GM10248 (cell line): ENCODE measurements around the gene TRIM29.
A peak's percentile ranks its signal among the peaks of the same experiment; 100 is the strongest.
"Not testable (repeated sequence)": the region's sequence is repeated elsewhere in the genome, so short reads cannot be mapped to it uniquely, and the experiment has no call there.

Experiments used
- CTCF ChIA-PET: fragments of 300-600 bp; sonication (Branson Sonifier 250); formaldehyde crosslinking; extraction: SDS; loops from one replicate; lab custom pipeline; 2021; ENCODE audit warnings: antibody characterized with exemption; lab: Yijun Ruan, JAX
- POLR2A ChIA-PET: fragments of 350-650 bp; sonication (Branson Sonifier 250); formaldehyde crosslinking; extraction: SDS; loops from one replicate; lab custom pipeline; 2020; ENCODE audit warnings: antibody characterized with exemption; lab: Yijun Ruan, JAX
- DNase-seq: peaks from one replicate; pipeline ENCODE4 v3.0.0; 2012; ENCODE audit errors: extremely low spot score
- TF ChIP-seq, protein P1 (sequence below): IDR thresholded peaks from 2 replicates; pipeline ENCODE4 v1.5.1; 2012; ENCODE audit warnings: mild to moderate bottlenecking, low read depth; ENCODE audit errors: extremely low read depth, missing control alignments, control extremely low read depth

Gene TRIM29

GRCh38 chr11:120147094-120147949 lies 9.4 kb upstream of the TRIM29 start:
- CTCF ChIA-PET: interaction anchor here (0.8 to 1.1 kb wide), 2 partner anchors 21 to 25 kb away, joined by 3 read pairs; no protein-coding TSS in a partner anchor
- no peak for DNase-seq
- POLR2A ChIA-PET: no interaction called here

DNA sequence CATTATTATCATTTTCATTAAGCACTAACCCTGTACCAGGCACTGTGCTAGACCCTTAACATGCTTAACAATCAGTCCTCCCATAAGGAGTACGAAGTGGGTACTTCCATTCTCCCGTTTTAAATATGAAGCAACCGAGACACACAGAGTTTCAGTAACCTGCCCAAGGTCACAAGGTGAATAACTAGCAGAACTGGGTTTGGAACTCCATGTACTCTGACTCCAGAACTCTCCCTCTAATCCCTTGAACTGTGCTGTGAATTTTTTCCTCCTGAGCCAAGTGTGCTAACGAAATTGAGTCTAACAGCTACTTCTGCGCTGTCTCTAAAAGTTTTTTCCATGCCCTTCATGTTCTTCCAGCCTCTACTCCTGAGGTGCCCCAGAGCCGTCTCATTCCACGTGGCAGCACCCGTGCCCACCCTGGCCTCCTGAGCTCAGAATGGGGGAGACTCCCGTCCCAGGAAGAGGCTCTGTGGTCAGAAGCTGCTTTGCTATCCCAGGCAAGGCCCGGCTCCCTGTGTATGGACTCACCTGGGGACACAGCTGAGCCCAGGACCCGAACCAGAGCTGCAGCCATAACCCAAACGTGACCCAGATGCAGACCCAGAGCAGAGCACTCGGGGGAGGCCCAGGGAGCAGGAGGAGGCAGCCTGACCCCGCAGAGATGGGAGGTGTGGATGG lies 8.6 kb upstream of the TRIM29 start:
- POLR2A ChIA-PET: no interaction called here
- TF ChIP-seq, protein P1, sequence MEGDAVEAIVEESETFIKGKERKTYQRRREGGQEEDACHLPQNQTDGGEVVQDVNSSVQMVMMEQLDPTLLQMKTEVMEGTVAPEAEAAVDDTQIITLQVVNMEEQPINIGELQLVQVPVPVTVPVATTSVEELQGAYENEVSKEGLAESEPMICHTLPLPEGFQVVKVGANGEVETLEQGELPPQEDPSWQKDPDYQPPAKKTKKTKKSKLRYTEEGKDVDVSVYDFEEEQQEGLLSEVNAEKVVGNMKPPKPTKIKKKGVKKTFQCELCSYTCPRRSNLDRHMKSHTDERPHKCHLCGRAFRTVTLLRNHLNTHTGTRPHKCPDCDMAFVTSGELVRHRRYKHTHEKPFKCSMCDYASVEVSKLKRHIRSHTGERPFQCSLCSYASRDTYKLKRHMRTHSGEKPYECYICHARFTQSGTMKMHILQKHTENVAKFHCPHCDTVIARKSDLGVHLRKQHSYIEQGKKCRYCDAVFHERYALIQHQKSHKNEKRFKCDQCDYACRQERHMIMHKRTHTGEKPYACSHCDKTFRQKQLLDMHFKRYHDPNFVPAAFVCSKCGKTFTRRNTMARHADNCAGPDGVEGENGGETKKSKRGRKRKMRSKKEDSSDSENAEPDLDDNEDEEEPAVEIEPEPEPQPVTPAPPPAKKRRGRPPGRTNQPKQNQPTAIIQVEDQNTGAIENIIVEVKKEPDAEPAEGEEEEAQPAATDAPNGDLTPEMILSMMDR: no peak

More at GRCh38 chr11:120147094-120147949, 9.4 kb upstream of the TRIM29 start:
- TF ChIP-seq, protein P1: no peak

DNA sequence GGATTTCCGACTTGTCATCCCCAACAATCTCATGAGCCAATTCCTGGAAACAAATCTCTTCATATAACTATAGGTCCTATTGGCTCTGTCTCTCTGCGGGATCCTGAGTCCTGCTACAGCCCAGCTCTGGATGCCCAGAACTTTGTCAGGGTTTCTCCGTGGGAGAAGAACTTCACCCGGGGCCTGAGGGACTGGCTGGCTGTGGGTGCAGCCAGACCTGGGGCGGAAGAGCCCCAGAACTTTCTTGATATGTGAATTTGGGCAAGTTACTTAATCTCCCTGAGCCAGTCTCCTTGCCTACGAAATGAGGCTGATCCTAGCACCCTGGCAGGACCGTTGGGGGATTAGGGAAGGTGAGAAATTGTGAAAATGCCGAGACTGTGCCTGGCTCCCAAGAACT lies 6.6 kb upstream of the TRIM29 start:
- no peak for DNase-seq
- ChIA-PET POLR2A (no interaction called here), CTCF (interaction anchor here (1.0 kb wide), 1 partner anchor 9 kb away, joined by 3 read pairs; no protein-coding TSS in a partner anchor)
- TF ChIP-seq, protein P1: no peak

More for the DNA sequence above, 8.6 kb upstream of the TRIM29 start:
- CTCF ChIA-PET: no interaction called here
- no peak for DNase-seq

DNA sequence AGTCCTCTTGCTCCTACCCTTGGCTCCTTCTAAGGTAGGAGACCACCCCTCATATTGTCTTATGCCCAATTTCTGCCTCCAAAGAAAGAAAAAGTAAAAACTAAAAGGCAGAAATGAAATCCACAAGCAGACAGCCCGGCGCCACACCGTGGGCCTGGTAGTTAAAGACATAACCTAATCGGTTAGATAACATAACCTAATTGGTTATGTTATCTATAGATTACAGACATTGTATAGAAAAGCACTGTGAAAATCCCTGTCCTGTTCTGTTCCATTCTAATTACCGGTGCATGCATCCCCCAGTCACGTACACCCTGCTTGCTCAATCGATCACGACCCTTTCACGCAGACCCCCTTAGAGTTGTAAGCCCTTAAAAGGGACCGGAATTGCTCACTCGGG lies 5.6 kb upstream of the TRIM29 start:
- DNase-seq, POLR2A ChIA-PET: not testable (repeated sequence)
- CTCF ChIA-PET: interaction anchor here (0.9 kb wide), 1 partner anchor 609 kb away, joined by 3 read pairs; no protein-coding TSS in a partner anchor

DNA sequence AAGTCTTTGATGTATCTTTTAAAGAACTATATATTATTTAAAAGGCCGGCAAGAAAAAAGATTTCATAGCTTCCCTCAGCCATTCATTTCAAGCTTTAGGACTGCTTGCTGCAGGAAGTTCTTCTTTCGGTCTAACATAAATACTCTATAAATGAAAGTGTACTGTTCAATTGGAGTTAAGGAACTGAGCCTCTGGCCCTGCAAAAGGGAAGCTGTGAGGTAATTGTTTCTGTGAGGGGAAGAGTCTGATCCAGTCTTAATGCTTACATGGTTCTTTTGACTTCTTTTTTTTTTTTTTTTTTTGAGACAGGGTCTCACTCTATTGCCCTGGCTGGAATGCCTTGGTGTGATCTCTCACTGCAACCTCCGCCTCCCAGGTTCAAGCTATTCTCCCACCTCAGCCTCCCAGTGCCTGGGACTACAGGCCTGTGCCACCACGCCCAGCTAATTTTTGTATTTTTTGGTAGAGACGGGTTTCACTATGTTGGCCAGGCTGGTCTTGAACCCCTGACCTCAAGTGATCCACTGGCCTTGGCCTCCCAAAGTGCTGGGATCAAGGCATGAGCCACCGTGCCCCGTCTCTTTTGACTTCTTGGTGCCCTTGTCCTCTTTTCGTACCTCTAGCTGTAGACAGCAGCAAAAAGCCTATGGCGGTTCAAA lies 4.7 kb upstream of the TRIM29 start:
- DNase-seq: no peak
- ChIA-PET CTCF (interaction anchor here (0.9 to 1.4 kb wide), 2 partner anchors 34 to 608 kb away, joined by 3 to 4 read pairs; no protein-coding TSS in a partner anchor), POLR2A (no interaction called here)
- TF ChIP-seq, protein P1: no peak

DNA sequence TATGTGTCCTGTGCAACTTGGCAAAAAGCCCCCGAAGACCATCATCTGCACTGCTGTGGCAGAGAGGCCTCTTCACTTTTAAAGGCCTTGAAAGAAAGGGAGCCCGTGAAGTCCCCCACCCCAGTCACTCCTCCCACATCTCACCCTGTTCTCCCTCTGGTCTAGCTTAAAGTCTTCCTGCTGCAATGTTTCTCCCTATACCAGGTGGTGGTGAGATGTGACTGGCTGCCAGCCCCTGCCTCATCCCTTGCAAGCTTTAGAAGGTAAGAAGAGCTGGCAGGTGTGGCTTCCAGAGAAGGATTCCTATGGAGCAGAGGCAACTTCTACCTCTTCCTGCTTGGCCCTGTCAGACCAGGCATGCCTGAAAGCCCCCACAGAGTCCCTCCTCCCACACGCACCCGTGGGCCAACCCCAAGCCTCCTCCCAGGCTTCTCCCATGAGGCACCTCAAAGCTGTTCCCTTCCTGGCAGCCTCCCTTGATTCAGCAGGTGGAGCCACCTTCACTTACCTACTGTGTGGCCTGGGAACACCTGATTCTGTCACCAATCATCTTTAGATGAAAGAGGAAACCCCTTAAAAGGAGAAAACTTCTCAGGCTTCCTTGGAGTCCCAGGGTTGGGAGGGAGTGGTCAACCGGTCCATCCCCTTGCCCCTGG lies 4.0 kb upstream of the TRIM29 start:
- peak; percentile 6 for DNase-seq
- TF ChIP-seq, protein P1: no peak
- CTCF ChIA-PET: interaction anchor here (1.4 to 1.6 kb wide), 2 partner anchors 27 to 33 kb away, joined by 3 to 4 read pairs; no protein-coding TSS in a partner anchor

More for the DNA sequence above, 4.0 kb upstream of the TRIM29 start:
- POLR2A ChIA-PET: no interaction called here
